Measurements from ENCODE around the gene EXOC4.

The EXOC4 gene

GRCh38 chr7:133434246-133434865, 181.5 kb downstream of the EXOC4 start:
- DNase-seq: peak; percentile 20

- no peak for DNase-seq
Observed at GRCh38 chr7:133436014-133436428, 183.1 kb downstream of the EXOC4 start.

GRCh38 chr7:133437544-133437943, 184.7 kb downstream of the EXOC4 start:
- no peak for DNase-seq

- DNase-seq: no peak
Observed at GRCh38 chr7:133442818-133443217, 189.9 kb downstream of the EXOC4 start.

- no peak for DNase-seq
Observed at GRCh38 chr7:133445617-133446016, 192.7 kb downstream of the EXOC4 start.

- DNase-seq: no peak
Observed at GRCh38 chr7:133448012-133448411, 195.1 kb downstream of the EXOC4 start.

GRCh38 chr7:133452577-133452976, 199.7 kb downstream of the EXOC4 start:
- DNase-seq: no peak

- no peak for DNase-seq
Observed at GRCh38 chr7:133458688-133459087, 205.8 kb downstream of the EXOC4 start.

GRCh38 chr7:133461421-133461820, 208.5 kb downstream of the EXOC4 start:
- no peak for DNase-seq

GRCh38 chr7:133475655-133476054, 222.8 kb downstream of the EXOC4 start:
- no peak for DNase-seq

GRCh38 chr7:133477791-133478190, 224.9 kb downstream of the EXOC4 start:
- no peak for DNase-seq

- DNase-seq: no peak
Observed at GRCh38 chr7:133478591-133479135, 225.8 kb downstream of the EXOC4 start.

GRCh38 chr7:133479456-133480065, 226.7 kb downstream of the EXOC4 start:
- DNase-seq: no peak

GRCh38 chr7:133480868-133481267, 228.0 kb downstream of the EXOC4 start:
- DNase-seq: no peak

GRCh38 chr7:133481676-133482075, 228.8 kb downstream of the EXOC4 start:
- DNase-seq: no peak

- no peak for DNase-seq
Observed at GRCh38 chr7:133482599-133482998, 229.7 kb downstream of the EXOC4 start.

- peak; percentile 69 for DNase-seq
Observed at GRCh38 chr7:133484086-133484485, 231.2 kb downstream of the EXOC4 start.

- no peak for DNase-seq
Observed at GRCh38 chr7:133489906-133490305, 237.0 kb downstream of the EXOC4 start.

GRCh38 chr7:133491201-133491691, 238.4 kb downstream of the EXOC4 start:
- DNase-seq: no peak

- no peak for DNase-seq
Observed at GRCh38 chr7:133491846-133492652, 239.2 kb downstream of the EXOC4 start.

- DNase-seq: no peak
Observed at GRCh38 chr7:133497061-133497460, 244.2 kb downstream of the EXOC4 start.

GRCh38 chr7:133501771-133502170, 248.9 kb downstream of the EXOC4 start:
- no peak for DNase-seq

- DNase-seq: no peak
Observed at GRCh38 chr7:133502498-133502897, 249.6 kb downstream of the EXOC4 start.

- no peak for DNase-seq
Observed at GRCh38 chr7:133502972-133503371, 250.1 kb downstream of the EXOC4 start.

All from CD4-positive, alpha-beta T cell treated with Interleukin-4 for 4 hours (primary cell).